Smooth muscle cell (in vitro differentiated cells): ENCODE data around the gene NOVA1. TPM values are rescaled to one million over a fixed set of nuclear protein-coding genes. Genes with fewer than 3 reads are reported as not detected.

ENCODE experiments used
- DNase-seq: peaks from one replicate; lab custom pipeline; 2025; ENCODE audit not compliant: unreplicated experiment; lab: John Stamatoyannopoulos, UW
- H2AFZ ChIP-seq: fragments of 200-600 bp; sonication (generic); 2 replicates; pipeline ENCODE4 v1.6.0; 2016; ENCODE audit warnings: antibody characterized with exemption, low read depth, mild to moderate bottlenecking
- H3F3A ChIP-seq: fragments of 200-600 bp; sonication (generic); 2 replicates; pipeline ENCODE4 v1.6.0; 2017; ENCODE audit warnings: antibody characterized with exemption, low read depth
- H3K27ac ChIP-seq: fragments of 200-600 bp; sonication (generic); 2 replicates; pipeline ENCODE4 v1.5.1; 2016; ENCODE audit warnings: low read depth, mild to moderate bottlenecking
- H3K27me3 ChIP-seq: fragments of 200-600 bp; sonication (generic); 2 replicates; pipeline ENCODE4 v1.6.1; 2016; ENCODE audit warnings: low read depth, mild to moderate bottlenecking
- H3K36me3 ChIP-seq: fragments of 200-600 bp; sonication (generic); 2 replicates; pipeline ENCODE4 v1.5.1; 2016; ENCODE audit warnings: low read depth
- H3K4me1 ChIP-seq: fragments of 200-600 bp; sonication (generic); 2 replicates; pipeline ENCODE4 v1.5.1; 2016; ENCODE audit warnings: low read depth
- H3K4me2 ChIP-seq: fragments of 200-600 bp; sonication (generic); 2 replicates; pipeline ENCODE4 v1.6.0; 2016; ENCODE audit warnings: mild to moderate bottlenecking
- H3K4me3 ChIP-seq: fragments of 200-600 bp; sonication (generic); 2 replicates; pipeline ENCODE4 v1.5.1; 2016; ENCODE audit warnings: mild to moderate bottlenecking
- H3K79me2 ChIP-seq: fragments of 200-600 bp; sonication (generic); 2 replicates; pipeline ENCODE4 v1.6.0; 2016; ENCODE audit warnings: low read depth, mild to moderate bottlenecking
- H3K9ac ChIP-seq: fragments of 200-600 bp; sonication (generic); 2 replicates; pipeline ENCODE4 v1.6.0; 2016; ENCODE audit warnings: low read depth
- H3K9me3 ChIP-seq: fragments of 200-600 bp; sonication (generic); replicated peaks from 2 replicates; pipeline ENCODE4 v1.5.1; 2016; ENCODE audit warnings: low read depth
- H4K20me1 ChIP-seq: fragments of 200-600 bp; sonication (generic); 2 replicates; pipeline ENCODE4 v1.6.0; 2016; ENCODE audit warnings: low read depth
- CTCF ChIP-seq: fragments of 200-600 bp; sonication (generic); IDR thresholded peaks from 2 replicates; pipeline ENCODE4 v1.5.1; 2017; ENCODE audit warnings: borderline replicate concordance, mild to moderate bottlenecking, antibody characterized with exemption; ENCODE audit not compliant: insufficient read depth, poor library complexity, severe bottlenecking
- WGBS: methylation state at CpG from one replicate; pipeline ENCODE4 v1.1.7; 2016; ENCODE audit warnings: low lambda C conversion rate; 5-methylcytosine and 5-hydroxymethylcytosine counted together
- polyA plus RNA-seq: library from polyadenylated mRNA; unstranded; fragments of >200 nt; fragmentation: Nextera tagmentation; extraction: Ambion mirVana; gene quantifications from 2 replicates; pipeline ENCODE4 v1.2.1, GENCODE V29; 2016
- total RNA-seq: library from RNA; depleted of rRNA; stranded (reverse); fragments of >200 nt; gene quantifications from 2 replicates; pipeline ENCODE4 v1.2.3, GENCODE V29; 2014

Gene NOVA1
- total and polyA plus RNA-seq, 2 experiments from 2014 or later = 1.2 to 4.6 TPM

DNA sequence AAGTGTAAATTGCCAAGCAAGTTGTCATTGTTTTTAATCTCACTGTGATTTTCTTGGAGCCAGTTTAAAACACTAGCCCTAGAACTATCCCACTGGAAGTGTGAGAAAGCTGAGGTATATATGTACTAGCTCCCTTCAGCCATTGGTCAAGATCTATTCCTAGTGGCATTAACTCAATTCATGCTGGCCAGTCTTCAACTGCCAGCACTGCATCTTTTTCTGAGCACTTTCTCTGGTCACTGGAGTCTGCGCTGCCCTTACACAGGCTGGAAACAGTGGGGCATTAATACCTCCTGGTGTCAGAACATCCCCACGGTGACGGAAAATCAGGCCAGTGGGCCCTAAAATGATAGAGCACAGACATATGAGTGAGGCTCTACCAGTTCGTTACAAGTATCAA is 4.0 kb upstream of the NOVA1 start:
- no peak overlapping the region for H3K4me2 ChIP-seq
- H3K4me3 ChIP-seq = no peak overlapping the region
- H3K36me3 ChIP-seq = no peaks in the 10 kb centered on the region
- peaks cover 7% of the 10 kb centered on the region for H3K4me1 ChIP-seq
- no peaks in the 10 kb centered on the region for H3K79me2 ChIP-seq
- no peaks in the 10 kb centered on the region for H4K20me1 ChIP-seq
- no peaks in the 10 kb centered on the region for H3F3A ChIP-seq
- 88% methylated on average over 4 of the region's 4 CpGs for WGBS
- peaks cover 23% of the 10 kb centered on the region for H3K27me3 ChIP-seq
- no peaks in the 10 kb centered on the region for H3K9me3 ChIP-seq
- H3K9ac ChIP-seq = no peak overlapping the region
- no peak for DNase-seq
- no peak for TF ChIP-seq CTCF
- H2AFZ ChIP-seq = no peak overlapping the region
- H3K27ac ChIP-seq = no peak overlapping the region

GRCh38 chr14:26599291-26599690 is 1.5 kb upstream of the NOVA1 start:
- H3F3A ChIP-seq = no peaks in the 10 kb centered on the region
- no peaks in the 10 kb centered on the region for H4K20me1 ChIP-seq
- peaks cover 45% of the 10 kb centered on the region for H3K27me3 ChIP-seq
- H3K79me2 ChIP-seq = no peaks in the 10 kb centered on the region
- peak overlapping the region; percentile 92 for H3K4me2 ChIP-seq
- peak overlapping the region; percentile 98 for H2AFZ ChIP-seq
- DNase-seq = no peak
- no peak overlapping the region for H3K9ac ChIP-seq
- no peaks in the 10 kb centered on the region for H3K36me3 ChIP-seq
- no peak overlapping the region for H3K27ac ChIP-seq
- TF ChIP-seq CTCF = no peak
- peak overlapping the region; percentile 90 for H3K4me3 ChIP-seq
- H3K9me3 ChIP-seq = no peaks in the 10 kb centered on the region
- 48% methylated on average over 7 of the region's 7 CpGs for WGBS
- no peaks in the 10 kb centered on the region for H3K4me1 ChIP-seq

- Histone ChIP-seq H3F3A (no peaks in the 10 kb centered on the region), H2AFZ (peak overlapping the region; percentile 98), H3K27ac (no peak overlapping the region), H3K9ac (peak overlapping the region; percentile 22), H4K20me1 (no peaks in the 10 kb centered on the region), H3K79me2 (no peaks in the 10 kb centered on the region), H3K4me2 (peak overlapping the region; percentile 92), H3K9me3 (no peaks in the 10 kb centered on the region), H3K4me1 (no peaks in the 10 kb centered on the region), H3K4me3 (peak overlapping the region; percentile 90), H3K36me3 (no peaks in the 10 kb centered on the region), H3K27me3 (peaks cover 45% of the 10 kb centered on the region)
- no peak for TF ChIP-seq CTCF
- DNase-seq = no peak
- WGBS = 5% methylated on average over 18 of the region's 18 CpGs
These were observed 869 bp upstream of the NOVA1 start for GRCh38 chr14:26598672-26599131.

GRCh38 chr14:26598081-26598671 is 343 bp upstream of the NOVA1 start:
- H3F3A ChIP-seq = no peaks in the 10 kb centered on the region
- peaks cover 45% of the 10 kb centered on the region for H3K27me3 ChIP-seq
- DNase-seq = peak; percentile 44
- no peak for TF ChIP-seq CTCF
- WGBS = 0% methylated on average over 14 of the region's 54 CpGs
- H3K79me2 ChIP-seq = no peaks in the 10 kb centered on the region
- no peaks in the 10 kb centered on the region for H3K4me1 ChIP-seq
- H3K4me3 ChIP-seq = peak overlapping the region; percentile 90
- H3K9ac ChIP-seq = peak overlapping the region; percentile 43
- peak overlapping the region; percentile 98 for H2AFZ ChIP-seq
- no peaks in the 10 kb centered on the region for H4K20me1 ChIP-seq
- H3K27ac ChIP-seq = no peak overlapping the region
- peak overlapping the region; percentile 92 for H3K4me2 ChIP-seq
- no peaks in the 10 kb centered on the region for H3K9me3 ChIP-seq
- H3K36me3 ChIP-seq = no peaks in the 10 kb centered on the region
